Mammary epithelial cell (primary cell): Measurements from ENCODE around the gene HSD3B7.

ENCODE experiments used
- EZH2 ChIP-seq: IDR thresholded peaks from 2 replicates; pipeline ENCODE4 v1.6.1; 2012; ENCODE audit warnings: low read length, inconsistent platforms, borderline replicate concordance
- TF ChIP-seq, protein P1 (sequence below), 2 donors: IDR thresholded peaks in 1 of 2; conservative IDR thresholded peaks in 1 of 2; 2 replicates each; pipeline ENCODE4 v1.5.1; 2011 to 2012; ENCODE audit warnings: inconsistent platforms in 2 of 2, low read length in 2 of 2, mild to moderate bottlenecking in 2 of 2, control low read depth in 1 of 2, low read depth in 1 of 2; ENCODE audit not compliant: insufficient read depth in 1 of 2; ENCODE audit errors: extremely low read depth in 1 of 2

DNA sequence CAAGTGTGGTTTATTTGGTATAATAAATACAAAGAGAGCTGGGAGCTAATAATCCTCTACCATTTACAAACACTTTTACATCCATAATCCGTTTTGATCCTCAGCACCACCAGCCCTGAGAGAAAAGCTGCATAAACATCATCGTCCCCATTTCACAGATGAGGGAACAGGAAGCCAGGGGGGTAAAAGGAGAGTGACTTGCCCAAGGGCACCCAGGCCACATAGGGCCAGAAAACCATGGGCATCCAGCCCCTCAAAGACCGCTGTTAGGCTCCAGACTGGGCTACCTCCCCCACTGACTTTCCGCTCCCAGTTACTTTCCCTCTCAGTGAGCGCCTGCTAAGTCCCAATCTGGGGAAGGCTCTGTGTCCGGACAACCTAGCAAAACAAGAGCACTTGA is 18.7 kb downstream of the HSD3B7 start:
- TF ChIP-seq, protein P1, sequence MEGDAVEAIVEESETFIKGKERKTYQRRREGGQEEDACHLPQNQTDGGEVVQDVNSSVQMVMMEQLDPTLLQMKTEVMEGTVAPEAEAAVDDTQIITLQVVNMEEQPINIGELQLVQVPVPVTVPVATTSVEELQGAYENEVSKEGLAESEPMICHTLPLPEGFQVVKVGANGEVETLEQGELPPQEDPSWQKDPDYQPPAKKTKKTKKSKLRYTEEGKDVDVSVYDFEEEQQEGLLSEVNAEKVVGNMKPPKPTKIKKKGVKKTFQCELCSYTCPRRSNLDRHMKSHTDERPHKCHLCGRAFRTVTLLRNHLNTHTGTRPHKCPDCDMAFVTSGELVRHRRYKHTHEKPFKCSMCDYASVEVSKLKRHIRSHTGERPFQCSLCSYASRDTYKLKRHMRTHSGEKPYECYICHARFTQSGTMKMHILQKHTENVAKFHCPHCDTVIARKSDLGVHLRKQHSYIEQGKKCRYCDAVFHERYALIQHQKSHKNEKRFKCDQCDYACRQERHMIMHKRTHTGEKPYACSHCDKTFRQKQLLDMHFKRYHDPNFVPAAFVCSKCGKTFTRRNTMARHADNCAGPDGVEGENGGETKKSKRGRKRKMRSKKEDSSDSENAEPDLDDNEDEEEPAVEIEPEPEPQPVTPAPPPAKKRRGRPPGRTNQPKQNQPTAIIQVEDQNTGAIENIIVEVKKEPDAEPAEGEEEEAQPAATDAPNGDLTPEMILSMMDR (conservative IDR thresholded peaks at IDR 0.05 in 1 of 2, IDR thresholded peaks at IDR 0.05 in 1 of 2; ENCODE audit: extremely low read depth in 1 of 2, insufficient read depth in 1 of 2, low read depth in 1 of 2, low read length in 2 of 2): no peak
- TF ChIP-seq EZH2: no peak
